GM12878 (cell line): ENCODE data around the gene CDKN2B-AS1. TPM values are rescaled to one million over a fixed set of nuclear protein-coding genes. Genes with fewer than 3 reads are reported as not detected.

Experiments used
- ATAC-seq: fragments of 200-7000 bp; cut with Tn5 transposase; 3 replicates; pipeline ENCODE4 v1.9.1; 2020; ENCODE audit warnings: mild to moderate bottlenecking, moderate library complexity
- BruUV-seq: library from RNA; stranded (reverse); fragments of 400-500 nt; replicated peaks from 2 replicates; lab custom pipeline; 2021; lab: Mats Ljungman, UMichigan
- CTCF ChIA-PET: fragments of 300-600 bp; sonication (Branson Sonifier 250); formaldehyde crosslinking; extraction: SDS; loops from one replicate; lab custom pipeline; 2021; ENCODE audit warnings: inconsistent platforms; lab: Yijun Ruan, JAX
- POLR2A ChIA-PET: fragments of 350-600 bp; formaldehyde crosslinking; extraction: SDS; loops from one replicate; lab custom pipeline; 2021; ENCODE audit warnings: inconsistent platforms; lab: Charles Lee
- RAD21 ChIA-PET: fragments of 300-600 bp; sonication (Branson Sonifier 250); formaldehyde crosslinking; loops from one replicate; lab custom pipeline; 2023; ENCODE audit warnings: antibody characterized with exemption; ENCODE audit not compliant: unreplicated experiment; lab: Charles Lee
- SMC1A ChIA-PET: fragments of 300-600 bp; sonication (Branson Sonifier 250); formaldehyde crosslinking; loops from one replicate; lab custom pipeline; 2023; ENCODE audit not compliant: unreplicated experiment, uncharacterized antibody; lab: Charles Lee
- DNase-seq: peaks from one replicate; pipeline ENCODE4 v3.0.0-alpha.2; 2011; ENCODE audit warnings: low read depth, low spot score
- FAIRE-seq: peaks from 3 replicates; lab custom pipeline; 2011; peaks lifted over from hg19 to GRCh38; lab: Jason Lieb, UNC
- H2AFZ ChIP-seq: 2 replicates; pipeline ENCODE4 v1.6.0; 2011; ENCODE audit warnings: low read depth, low read length, control low read depth; ENCODE audit not compliant: control insufficient read depth
- H3K27ac ChIP-seq: 2 replicates; pipeline ENCODE4 v1.5.1; 2011; ENCODE audit warnings: control low read depth; ENCODE audit not compliant: control insufficient read depth, insufficient read depth
- H3K27me3 ChIP-seq, 2 experiments: replicated peaks in 1 of 2; 2 replicates each; pipeline versions ENCODE4 v1.6.0 to v1.6.1; 2011; ENCODE audit warnings: low read length in 1 of 2; ENCODE audit not compliant: control insufficient read depth in 2 of 2, insufficient read depth in 2 of 2
- H3K36me3 ChIP-seq, 2 experiments: 2 replicates each; pipeline ENCODE4 v1.5.1; 2011; ENCODE audit warnings: low read length in 1 of 2; ENCODE audit not compliant: control insufficient read depth in 2 of 2, insufficient read depth in 2 of 2
- H3K4me1 ChIP-seq: 2 replicates; pipeline ENCODE4 v1.6.1; 2011; ENCODE audit warnings: mild to moderate bottlenecking, low read length, moderate library complexity, mixed read lengths; ENCODE audit not compliant: control insufficient read depth, insufficient read depth
- H3K4me2 ChIP-seq: 2 replicates; pipeline ENCODE4 v1.6.0; 2011; ENCODE audit warnings: control low read depth; ENCODE audit not compliant: control insufficient read depth, insufficient read depth
- H3K4me3 ChIP-seq: fragments of 200-600 bp; sonication (generic); 2 replicates; pipeline ENCODE4 v1.5.1; 2016
- H3K79me2 ChIP-seq: 2 replicates; pipeline ENCODE4 v1.6.0; 2011; ENCODE audit warnings: low read length; ENCODE audit not compliant: control insufficient read depth, insufficient read depth
- H3K9ac ChIP-seq: 2 replicates; pipeline ENCODE4 v1.8.0; 2011; ENCODE audit warnings: low read length, control low read depth, mixed read lengths; ENCODE audit not compliant: control insufficient read depth, insufficient read depth
- H3K9me3 ChIP-seq: replicated peaks from 3 replicates; pipeline ENCODE4 v1.5.1; 2011; ENCODE audit warnings: mild to moderate bottlenecking, low read length; ENCODE audit not compliant: control insufficient read depth, insufficient read depth
- H4K20me1 ChIP-seq: 2 replicates; pipeline ENCODE4 v1.6.0; 2011; ENCODE audit not compliant: control insufficient read depth, insufficient read depth
- CBFB ChIP-seq: IDR thresholded peaks from 2 replicates; pipeline ENCODE4 v1.6.1; 2016; ENCODE audit warnings: antibody characterized with exemption, low read depth
- CHD2 ChIP-seq: IDR thresholded peaks from 2 replicates; pipeline ENCODE4 v1.6.1; 2011; ENCODE audit warnings: low read depth, low read length, improper control_type of control experiment, borderline replicate concordance
- IRF4 ChIP-seq: IDR thresholded peaks from 2 replicates; pipeline ENCODE4 v1.6.1; 2011; ENCODE audit warnings: low read depth, low read length
- NFYA ChIP-seq: IDR thresholded peaks from 2 replicates; pipeline ENCODE4 v1.6.1; 2011; ENCODE audit warnings: low read depth, mild to moderate bottlenecking, low read length, improper control_type of control experiment, borderline replicate concordance
- NFYB ChIP-seq: IDR thresholded peaks from 2 replicates; pipeline ENCODE4 v1.6.1; 2011; ENCODE audit warnings: low read depth, mild to moderate bottlenecking, low read length, improper control_type of control experiment, moderate library complexity; ENCODE audit not compliant: insufficient read depth
- NR2C2 ChIP-seq: IDR thresholded peaks from 2 replicates; pipeline ENCODE4 v1.6.1; 2011; ENCODE audit warnings: borderline replicate concordance, low read depth; ENCODE audit not compliant: control insufficient read depth, insufficient read length
- NR2F1 ChIP-seq: fragments of 450-650 bp; conservative IDR thresholded peaks from 2 replicates; pipeline ENCODE4 v1.6.1; 2017; ENCODE audit warnings: mild to moderate bottlenecking
- PRDM15 ChIP-seq: fragments of 450-650 bp; formaldehyde crosslinking; IDR thresholded peaks from 2 replicates; pipeline ENCODE4 v1.4.0; 2020; ENCODE audit warnings: mild to moderate bottlenecking, moderate library complexity
- RELA ChIP-seq: fragments of 450-650 bp; IDR thresholded peaks from 2 replicates; pipeline ENCODE4 v1.8.0; 2014; ENCODE audit warnings: borderline replicate concordance; ENCODE audit not compliant: partially characterized antibody
- RUNX3 ChIP-seq: IDR thresholded peaks from 2 replicates; pipeline ENCODE4 v1.6.1; 2012; ENCODE audit warnings: low read length, inconsistent platforms
- SREBF1 ChIP-seq: IDR thresholded peaks from 2 replicates; pipeline ENCODE4 v1.6.1; 2012; ENCODE audit warnings: mild to moderate bottlenecking, low read length
- SRF ChIP-seq, 2 experiments: IDR thresholded peaks; 2 replicates each; pipeline ENCODE4 v1.6.1; 2011; ENCODE audit warnings: low read depth in 2 of 2, low read length in 2 of 2, mild to moderate bottlenecking in 1 of 2, moderate library complexity in 1 of 2
- SUZ12 ChIP-seq: fragments of 200-600 bp; sonication (generic); IDR thresholded peaks from one replicate; pipeline ENCODE4 v1.6.1; 2018; ENCODE audit warnings: antibody characterized with exemption, mild to moderate bottlenecking; ENCODE audit not compliant: unreplicated experiment
- TCF7 ChIP-seq: IDR thresholded peaks from 2 replicates; pipeline ENCODE4 v1.6.1; 2014; ENCODE audit warnings: antibody characterized with exemption, borderline replicate concordance
- WRNIP1 ChIP-seq: IDR thresholded peaks from 2 replicates; pipeline ENCODE4 v1.6.1; 2011; ENCODE audit warnings: low read depth, low read length, improper control_type of control experiment, borderline replicate concordance
- ZNF207 ChIP-seq: fragments of 450-650 bp; IDR thresholded peaks from 2 replicates; pipeline ENCODE4 v1.6.1; 2014; ENCODE audit warnings: antibody characterized with exemption, mild to moderate bottlenecking, borderline replicate concordance
- WGBS: methylation state at CpG from one replicate; pipeline ENCODE4 v1.1.6; 2016; ENCODE audit warnings: low lambda C conversion rate; ENCODE audit not compliant: insufficient replicate concordance, insufficient coverage; ENCODE audit errors: missing lambda C conversion rate; 5-methylcytosine and 5-hydroxymethylcytosine counted together
- in situ Hi-C: fragments of 300-500 bp; cut with MboI; formaldehyde crosslinking; loops from 9 replicates; pipeline ENCODE4 v1.14.3; 2018; ENCODE audit warnings: mixed read lengths
- intact Hi-C: fragments of 100-400 bp; cut with micrococcal nuclease; formaldehyde crosslinking; loops from one replicate; pipeline ENCODE4 v1.14.2; 2022; ENCODE audit not compliant: unreplicated experiment
- polyA plus RNA-seq, 11 experiments: library from polyadenylated mRNA; depleted of rRNA in 4 of 11; unstranded in 6 of 11; stranded (reverse) in 5 of 11; fragments of >200 nt; fragmentation: Nextera tagmentation in 4 of 11; fragmentation: Illumina TruSeq in 1 of 11; extraction: Ambion mirVana in 4 of 11; extraction: Trizol in 1 of 11; gene quantifications; 1 replicate in 1 of 11; 2 replicates in 10 of 11; pipeline versions ENCODE4 v1.2.1 to v1.2.3, GENCODE V29; 2011 to 2016; ENCODE audit warnings: inconsistent platforms in 2 of 11, missing spikeins in 2 of 11, low read depth in 1 of 11
- total RNA-seq, 4 experiments: library from RNA; depleted of rRNA in 3 of 4; stranded (reverse); fragments of >200 nt in 3 of 4; fragmentation: Illumina TruSeq in 1 of 4; extraction: Trizol in 1 of 4; gene quantifications; 2 replicates each; pipeline versions ENCODE4 v1.2.1 to v1.2.3, GENCODE V29; 2013 to 2021
- TF ChIP-seq, protein P1 (sequence below): fragments of 450-650 bp; IDR thresholded peaks from 2 replicates; pipeline ENCODE4 v1.6.1; 2017; ENCODE audit warnings: low read depth, mild to moderate bottlenecking, moderate library complexity
- TF ChIP-seq, protein P2 (sequence below): fragments of 150-350 bp; IDR thresholded peaks from 2 replicates; pipeline ENCODE4 v1.6.1; 2014; ENCODE audit warnings: mild to moderate bottlenecking, low read depth, low read length

The CDKN2B-AS1 gene
- total and polyA plus RNA-seq, 10 of the 15 experiments (the other 5 are each of a cell fraction or from before 2014, with no cell fraction given) = 0.22 to 2.2 (median 1.0) TPM; not detected in 1

DNA sequence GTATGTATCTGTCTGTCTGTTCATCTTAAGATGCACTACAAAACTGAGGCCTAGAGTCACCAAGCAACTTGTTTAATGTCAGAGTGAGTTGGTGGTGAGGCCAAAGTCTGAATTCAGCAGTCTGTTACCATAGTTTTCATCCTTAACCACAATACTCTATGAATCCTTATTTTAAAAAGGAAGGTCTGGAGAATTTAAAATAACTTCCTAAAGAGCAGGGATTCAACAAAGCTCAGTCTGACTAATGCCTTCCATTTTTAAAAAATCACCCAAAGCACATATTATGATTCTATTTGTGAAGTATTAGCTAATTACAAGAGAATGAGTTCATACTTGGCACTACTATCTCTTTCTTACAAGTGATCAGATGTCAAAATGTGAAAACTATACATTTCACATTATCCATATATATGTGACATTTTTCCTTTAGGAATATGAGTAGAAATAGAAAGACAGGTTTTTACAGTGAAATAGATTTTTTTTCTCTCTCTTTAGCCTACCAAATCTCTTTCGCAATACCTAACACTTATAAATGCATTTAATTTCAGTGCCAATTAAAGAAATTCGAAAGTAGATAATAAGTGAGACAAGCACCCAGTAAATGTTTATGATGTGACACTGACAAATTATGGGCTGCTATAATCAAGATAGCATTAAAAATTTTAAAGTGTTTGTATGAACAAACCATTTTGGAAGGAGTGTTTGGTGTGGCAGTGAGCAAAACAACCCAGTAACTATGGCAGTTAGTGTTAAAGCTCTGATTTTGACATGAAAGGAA is 116.8 kb downstream of the CDKN2B-AS1 start:
- Histone ChIP-seq H3K79me2 (no peaks in the 10 kb centered on the region), H3K9me3 (no peaks in the 10 kb centered on the region), H3K27me3 (peaks cover 0 to 13% of the 10 kb centered on the region in 2 experiments; a peak in 2 of 4 replicates), H3K36me3 (no peaks in the 10 kb centered on the region), H4K20me1 (no peaks in the 10 kb centered on the region), H3K4me1 (no peaks in the 10 kb centered on the region), H3K4me2 (no peak overlapping the region), H2AFZ (no peak overlapping the region), H3K27ac (no peak overlapping the region), H3K4me3 (no peak overlapping the region), H3K9ac (no peak overlapping the region)
- ATAC-seq (no peak), DNase-seq (no peak), FAIRE-seq (no peak)
- BruUV-seq = no TSS peak
- WGBS = 44% methylated on average over 2 of the region's 2 CpGs
- no peak for TF ChIP-seq RUNX3
- TF ChIP-seq TCF7 = no peak
- TF ChIP-seq CBFB = no peak
- no peak for TF ChIP-seq RELA
- no peak for TF ChIP-seq SREBF1
- TF ChIP-seq NFYB = no peak
- no peak for TF ChIP-seq ZNF207
- TF ChIP-seq NR2C2 = no peak
- no peak for TF ChIP-seq CHD2
- no peak for TF ChIP-seq WRNIP1
- no peak for TF ChIP-seq SRF (IDR thresholded peaks at IDR 0.05; ENCODE audit: low read depth in 2 of 2, low read length in 2 of 2)
- TF ChIP-seq PRDM15 (CRISPR knock-in tag) = no peak
- TF ChIP-seq NR2F1 = no peak
- TF ChIP-seq NFYA = no peak
- TF ChIP-seq, protein P1, sequence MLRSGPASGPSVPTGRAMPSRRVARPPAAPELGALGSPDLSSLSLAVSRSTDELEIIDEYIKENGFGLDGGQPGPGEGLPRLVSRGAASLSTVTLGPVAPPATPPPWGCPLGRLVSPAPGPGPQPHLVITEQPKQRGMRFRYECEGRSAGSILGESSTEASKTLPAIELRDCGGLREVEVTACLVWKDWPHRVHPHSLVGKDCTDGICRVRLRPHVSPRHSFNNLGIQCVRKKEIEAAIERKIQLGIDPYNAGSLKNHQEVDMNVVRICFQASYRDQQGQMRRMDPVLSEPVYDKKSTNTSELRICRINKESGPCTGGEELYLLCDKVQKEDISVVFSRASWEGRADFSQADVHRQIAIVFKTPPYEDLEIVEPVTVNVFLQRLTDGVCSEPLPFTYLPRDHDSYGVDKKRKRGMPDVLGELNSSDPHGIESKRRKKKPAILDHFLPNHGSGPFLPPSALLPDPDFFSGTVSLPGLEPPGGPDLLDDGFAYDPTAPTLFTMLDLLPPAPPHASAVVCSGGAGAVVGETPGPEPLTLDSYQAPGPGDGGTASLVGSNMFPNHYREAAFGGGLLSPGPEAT = no peak
- TF ChIP-seq SUZ12 = no peak
- TF ChIP-seq, protein P2, sequence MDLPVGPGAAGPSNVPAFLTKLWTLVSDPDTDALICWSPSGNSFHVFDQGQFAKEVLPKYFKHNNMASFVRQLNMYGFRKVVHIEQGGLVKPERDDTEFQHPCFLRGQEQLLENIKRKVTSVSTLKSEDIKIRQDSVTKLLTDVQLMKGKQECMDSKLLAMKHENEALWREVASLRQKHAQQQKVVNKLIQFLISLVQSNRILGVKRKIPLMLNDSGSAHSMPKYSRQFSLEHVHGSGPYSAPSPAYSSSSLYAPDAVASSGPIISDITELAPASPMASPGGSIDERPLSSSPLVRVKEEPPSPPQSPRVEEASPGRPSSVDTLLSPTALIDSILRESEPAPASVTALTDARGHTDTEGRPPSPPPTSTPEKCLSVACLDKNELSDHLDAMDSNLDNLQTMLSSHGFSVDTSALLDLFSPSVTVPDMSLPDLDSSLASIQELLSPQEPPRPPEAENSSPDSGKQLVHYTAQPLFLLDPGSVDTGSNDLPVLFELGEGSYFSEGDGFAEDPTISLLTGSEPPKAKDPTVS = no peak
- no peak for TF ChIP-seq IRF4
- in situ Hi-C loops = loop anchor here (10.0 kb wide), 1 partner anchor 297 kb away; no protein-coding TSS in a partner anchor
- POLR2A ChIA-PET = no interaction called here
- SMC1A ChIA-PET = interaction anchor here (1.0 kb wide), 1 partner anchor 10 kb away, joined by 3 read pairs; no protein-coding TSS in a partner anchor
- intact Hi-C loops = no loop called here
- CTCF ChIA-PET = interaction anchor here (1.7 to 3.5 kb wide), 2 partner anchors 8 to 47 kb away, joined by 4 to 16 read pairs; no protein-coding TSS in a partner anchor
- RAD21 ChIA-PET = no interaction called here
